Activated naive CD8-positive, alpha-beta T cell (primary cell): ENCODE results near the gene STK4.
"Not testable (repeated sequence)": the region's sequence is repeated elsewhere in the genome, so short reads cannot be mapped to it uniquely, and the experiment has no call there.

Source experiments
- H3K27ac Mint-ChIP-seq: one replicate; pipeline ENCODE4 v1.8.0; 2021; ENCODE audit warnings: mixed read lengths
- H3K27me3 Mint-ChIP-seq: one replicate; pipeline ENCODE4 v1.8.0; 2021; ENCODE audit warnings: mixed read lengths
- H3K36me3 Mint-ChIP-seq: one replicate; pipeline ENCODE4 v1.8.0; 2021; ENCODE audit warnings: mixed read lengths
- H3K4me1 Mint-ChIP-seq: one replicate; pipeline ENCODE4 v1.8.0; 2021; ENCODE audit warnings: low read depth, mixed read lengths
- H3K4me3 Mint-ChIP-seq: one replicate; pipeline ENCODE4 v1.8.0; 2021; ENCODE audit warnings: mild to moderate bottlenecking, mixed read lengths
- H3K9me3 Mint-ChIP-seq: one replicate; pipeline ENCODE4 v1.8.0; 2021; ENCODE audit warnings: low read depth, mixed read lengths

The STK4 gene

GRCh38 chr20:44988631-44989171, 22.4 kb downstream of the STK4 start:
- peak overlapping the region; percentile 99 for H3K27ac Mint-ChIP-seq
- peak overlapping the region; percentile 61 for H3K4me3 Mint-ChIP-seq
- H3K27me3 Mint-ChIP-seq: no peaks in the 10 kb centered on the region
- H3K9me3 Mint-ChIP-seq: no peaks in the 10 kb centered on the region
- peaks cover 79% of the 10 kb centered on the region for H3K4me1 Mint-ChIP-seq
- H3K36me3 Mint-ChIP-seq: peaks cover 27% of the 10 kb centered on the region

DNA sequence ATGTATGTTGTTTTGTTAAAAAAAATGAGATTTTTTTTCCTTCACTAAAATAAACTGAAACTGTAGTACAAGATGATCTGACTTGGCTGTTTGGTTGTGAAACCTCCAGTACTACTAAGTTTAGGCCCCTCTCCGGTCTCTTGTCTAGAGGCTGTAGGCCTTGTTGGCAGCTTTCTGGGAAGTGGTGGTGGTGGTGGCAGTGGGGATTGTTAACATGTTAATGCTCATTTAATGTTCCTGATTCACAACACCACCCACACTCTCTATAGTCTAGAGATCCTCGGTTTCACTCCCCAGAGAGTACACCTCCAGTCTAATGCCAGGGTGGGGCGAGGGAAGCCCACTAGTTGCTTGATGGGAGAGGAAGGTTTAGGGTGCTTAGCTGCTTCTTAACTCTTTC, 24.1 kb downstream of the STK4 start:
- H3K9me3 Mint-ChIP-seq: no peaks in the 10 kb centered on the region
- peaks cover 30% of the 10 kb centered on the region for H3K36me3 Mint-ChIP-seq
- peak overlapping the region; percentile 99 for H3K27ac Mint-ChIP-seq
- H3K4me1 Mint-ChIP-seq: peaks cover 77% of the 10 kb centered on the region
- H3K4me3 Mint-ChIP-seq: peak overlapping the region; percentile 86
- no peaks in the 10 kb centered on the region for H3K27me3 Mint-ChIP-seq

DNA sequence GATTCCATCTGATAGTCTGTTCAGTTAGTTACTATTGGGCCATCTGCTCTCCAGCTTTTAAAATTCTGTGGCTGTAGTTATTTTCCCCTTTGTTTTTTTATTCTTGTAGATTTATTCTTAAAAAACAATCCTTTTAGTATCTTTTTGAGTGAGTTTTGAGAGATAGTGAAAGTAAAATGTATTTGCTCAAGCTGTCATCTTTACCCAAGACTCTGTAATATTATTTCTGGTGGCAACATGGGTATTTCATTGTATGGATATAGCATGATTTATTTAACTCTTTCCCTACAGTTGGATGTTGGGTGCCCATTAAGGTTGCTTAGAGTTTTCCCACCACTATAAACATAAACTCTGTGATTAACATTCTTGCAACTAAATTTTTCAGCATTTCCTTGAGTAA, 24.6 kb downstream of the STK4 start:
- H3K36me3 Mint-ChIP-seq: peaks cover 28% of the 10 kb centered on the region
- no peaks in the 10 kb centered on the region for H3K9me3 Mint-ChIP-seq
- H3K27ac Mint-ChIP-seq: peak overlapping the region; percentile 99
- H3K4me1 Mint-ChIP-seq: peaks cover 76% of the 10 kb centered on the region
- H3K4me3 Mint-ChIP-seq: peak overlapping the region; percentile 86
- no peaks in the 10 kb centered on the region for H3K27me3 Mint-ChIP-seq

- H3K27me3 Mint-ChIP-seq: no peaks in the 10 kb centered on the region
- peaks cover 26% of the 10 kb centered on the region for H3K36me3 Mint-ChIP-seq
- peak overlapping the region; percentile 90 for H3K27ac Mint-ChIP-seq
- H3K4me1 Mint-ChIP-seq: peaks cover 81% of the 10 kb centered on the region
- H3K4me3 Mint-ChIP-seq: peak overlapping the region; percentile 79
- H3K9me3 Mint-ChIP-seq: no peaks in the 10 kb centered on the region
These were observed 27.0 kb downstream of the STK4 start for GRCh38 chr20:44993343-44993742.

- Mint-ChIP-seq H3K4me3 (peak overlapping the region; percentile 59), H3K27ac (peak overlapping the region; percentile 89), H3K27me3 (no peaks in the 10 kb centered on the region), H3K36me3 (peaks cover 35% of the 10 kb centered on the region), H3K9me3 (no peaks in the 10 kb centered on the region), H3K4me1 (peaks cover 76% of the 10 kb centered on the region)
These were observed 30.9 kb downstream of the STK4 start for GRCh38 chr20:44997171-44997570.

- Mint-ChIP-seq H3K27me3 (no peaks in the 10 kb centered on the region), H3K36me3 (peaks cover 35% of the 10 kb centered on the region), H3K27ac (peak overlapping the region; percentile 89), H3K9me3 (no peaks in the 10 kb centered on the region), H3K4me3 (peak overlapping the region; percentile 63), H3K4me1 (peaks cover 75% of the 10 kb centered on the region)
These were observed 31.4 kb downstream of the STK4 start for GRCh38 chr20:44997668-44998067.

- Mint-ChIP-seq H3K9me3 (no peaks in the 10 kb centered on the region), H3K4me1 (peaks cover 60% of the 10 kb centered on the region), H3K4me3 (no peak overlapping the region), H3K27ac (peak overlapping the region; percentile 58), H3K36me3 (peaks cover 2% of the 10 kb centered on the region), H3K27me3 (no peaks in the 10 kb centered on the region)
These were observed 42.3 kb downstream of the STK4 start for GRCh38 chr20:45008521-45009049.

GRCh38 chr20:45010399-45010828, 44.1 kb downstream of the STK4 start:
- Mint-ChIP-seq H3K27ac (peak overlapping the region; percentile 58), H3K27me3 (no peaks in the 10 kb centered on the region), H3K36me3 (peaks cover 2% of the 10 kb centered on the region), H3K9me3 (no peaks in the 10 kb centered on the region), H3K4me1 (peaks cover 67% of the 10 kb centered on the region), H3K4me3 (no peak overlapping the region)

- Mint-ChIP-seq H3K9me3 (no peaks in the 10 kb centered on the region), H3K4me1 (peaks cover 70% of the 10 kb centered on the region), H3K27me3 (no peaks in the 10 kb centered on the region), H3K27ac (peak overlapping the region; percentile 58), H3K4me3 (peak overlapping the region; percentile 11), H3K36me3 (peaks cover 4% of the 10 kb centered on the region)
These were observed 44.8 kb downstream of the STK4 start for GRCh38 chr20:45011108-45011526.

DNA sequence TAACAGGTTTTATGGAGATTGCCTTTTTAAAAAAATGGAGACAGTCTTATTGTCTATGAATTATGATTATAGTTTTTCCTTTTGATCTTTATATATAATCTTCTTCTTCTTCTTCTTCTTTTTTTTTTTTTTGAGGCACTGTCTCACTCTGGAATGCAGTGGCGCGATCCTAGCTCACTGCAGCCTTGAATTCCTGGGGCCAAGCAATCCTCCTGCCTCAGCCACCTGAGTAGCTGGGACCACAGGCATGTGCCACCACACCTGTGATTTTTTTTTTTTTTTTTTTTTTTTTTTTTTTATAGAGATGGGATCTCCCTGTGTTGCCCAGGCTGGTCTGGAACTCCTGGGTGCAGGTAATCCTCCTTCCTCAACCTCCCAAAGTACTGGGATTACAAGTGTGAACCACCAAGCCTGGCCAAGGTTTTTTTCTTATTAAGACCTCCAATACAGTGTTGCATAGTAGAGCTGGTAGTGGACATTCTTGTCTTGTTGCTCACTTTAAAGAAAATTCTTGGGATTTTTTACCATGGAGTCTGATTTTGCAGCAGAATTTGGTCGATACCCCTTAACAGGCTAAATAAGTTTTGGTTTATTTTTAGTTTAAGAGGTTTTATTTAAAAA, 46.5 kb downstream of the STK4 start:
- H3K27me3 Mint-ChIP-seq: no peaks in the 10 kb centered on the region
- H3K27ac Mint-ChIP-seq: no peak overlapping the region
- H3K36me3 Mint-ChIP-seq: peaks cover 7% of the 10 kb centered on the region
- H3K9me3 Mint-ChIP-seq: no peaks in the 10 kb centered on the region
- H3K4me3 Mint-ChIP-seq: no peak overlapping the region
- peaks cover 74% of the 10 kb centered on the region for H3K4me1 Mint-ChIP-seq

- not testable (repeated sequence) for H3K27me3 Mint-ChIP-seq, H3K9me3 Mint-ChIP-seq, H3K27ac Mint-ChIP-seq, H3K4me3 Mint-ChIP-seq, H3K36me3 Mint-ChIP-seq
- H3K4me1 Mint-ChIP-seq: peaks cover 69% of the 10 kb centered on the region
These were observed 47.8 kb downstream of the STK4 start for GRCh38 chr20:45014131-45014530.

- H3K9me3 Mint-ChIP-seq: no peaks in the 10 kb centered on the region
- peaks cover 69% of the 10 kb centered on the region for H3K4me1 Mint-ChIP-seq
- no peak overlapping the region for H3K4me3 Mint-ChIP-seq
- peaks cover 9% of the 10 kb centered on the region for H3K36me3 Mint-ChIP-seq
- peak overlapping the region; percentile 91 for H3K27ac Mint-ChIP-seq
- H3K27me3 Mint-ChIP-seq: no peaks in the 10 kb centered on the region
These were observed 48.5 kb downstream of the STK4 start for GRCh38 chr20:45014671-45015415.

GRCh38 chr20:45016089-45016671, 49.9 kb downstream of the STK4 start:
- peak overlapping the region; percentile 24 for H3K4me3 Mint-ChIP-seq
- no peaks in the 10 kb centered on the region for H3K27me3 Mint-ChIP-seq
- peaks cover 68% of the 10 kb centered on the region for H3K4me1 Mint-ChIP-seq
- no peaks in the 10 kb centered on the region for H3K9me3 Mint-ChIP-seq
- H3K27ac Mint-ChIP-seq: peak overlapping the region; percentile 91
- H3K36me3 Mint-ChIP-seq: peaks cover 9% of the 10 kb centered on the region

DNA sequence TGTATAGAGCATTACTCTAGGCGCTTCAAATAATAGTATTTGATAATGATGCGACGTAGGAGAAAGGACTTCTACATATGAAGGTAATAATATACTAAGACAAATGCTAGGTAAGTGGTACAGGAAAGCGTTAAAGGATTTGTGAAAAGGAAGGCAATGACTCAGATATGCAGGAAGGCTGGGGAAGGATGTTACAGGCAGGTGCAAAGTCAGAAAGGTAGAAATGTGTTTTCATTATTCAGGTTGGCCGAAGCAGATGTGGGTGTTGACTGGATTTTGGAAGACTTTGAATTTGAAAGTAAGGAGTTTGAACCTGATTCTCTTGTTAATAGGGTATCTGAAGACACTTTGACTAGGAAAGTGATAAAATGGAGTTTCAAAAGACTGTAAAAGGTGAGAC, 51.0 kb downstream of the STK4 start:
- peaks cover 72% of the 10 kb centered on the region for H3K4me1 Mint-ChIP-seq
- peak overlapping the region; percentile 84 for H3K27ac Mint-ChIP-seq
- no peaks in the 10 kb centered on the region for H3K9me3 Mint-ChIP-seq
- H3K27me3 Mint-ChIP-seq: no peaks in the 10 kb centered on the region
- peak overlapping the region; percentile 17 for H3K4me3 Mint-ChIP-seq
- H3K36me3 Mint-ChIP-seq: peaks cover 10% of the 10 kb centered on the region

DNA sequence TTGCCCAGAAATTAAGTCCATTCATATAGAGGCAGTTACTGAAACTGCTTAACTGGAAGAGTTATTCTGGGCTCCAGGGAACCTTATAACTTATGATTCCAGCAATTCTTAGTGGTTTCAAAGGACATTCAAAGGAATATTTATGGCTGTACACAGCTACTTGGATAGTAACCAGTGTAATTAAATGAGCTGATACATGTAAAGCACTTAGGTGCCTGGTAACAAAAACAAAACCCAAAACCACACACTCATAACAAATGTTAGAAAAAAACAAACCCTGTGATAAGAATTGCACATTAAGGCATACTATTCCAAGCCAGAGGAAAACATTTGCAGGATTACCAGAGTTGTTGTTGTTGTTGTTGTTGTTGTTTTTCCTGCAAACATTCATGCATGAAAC, 51.5 kb downstream of the STK4 start:
- H3K4me3 Mint-ChIP-seq: no peak overlapping the region
- H3K36me3 Mint-ChIP-seq: peaks cover 10% of the 10 kb centered on the region
- H3K4me1 Mint-ChIP-seq: peaks cover 77% of the 10 kb centered on the region
- no peaks in the 10 kb centered on the region for H3K27me3 Mint-ChIP-seq
- no peak overlapping the region for H3K27ac Mint-ChIP-seq
- H3K9me3 Mint-ChIP-seq: no peaks in the 10 kb centered on the region
